Measurements from ENCODE around the gene JARID2.

GRCh38 chr6:15406452-15406851 is 160.6 kb downstream of the JARID2 start:
- TF ChIP-seq POLR2AphosphoS5 (IDR thresholded peaks at IDR 0.05; ENCODE audit: low read depth, low read length) (no peak), TAF1 (IDR thresholded peaks at IDR 0.05; ENCODE audit: borderline replicate concordance, insufficient read depth, low read length) (no peak), SIN3A (IDR thresholded peaks at IDR 0.05; ENCODE audit: borderline replicate concordance, insufficient read depth, low read length) (no peak)
- TF ChIP-seq, protein P1, sequence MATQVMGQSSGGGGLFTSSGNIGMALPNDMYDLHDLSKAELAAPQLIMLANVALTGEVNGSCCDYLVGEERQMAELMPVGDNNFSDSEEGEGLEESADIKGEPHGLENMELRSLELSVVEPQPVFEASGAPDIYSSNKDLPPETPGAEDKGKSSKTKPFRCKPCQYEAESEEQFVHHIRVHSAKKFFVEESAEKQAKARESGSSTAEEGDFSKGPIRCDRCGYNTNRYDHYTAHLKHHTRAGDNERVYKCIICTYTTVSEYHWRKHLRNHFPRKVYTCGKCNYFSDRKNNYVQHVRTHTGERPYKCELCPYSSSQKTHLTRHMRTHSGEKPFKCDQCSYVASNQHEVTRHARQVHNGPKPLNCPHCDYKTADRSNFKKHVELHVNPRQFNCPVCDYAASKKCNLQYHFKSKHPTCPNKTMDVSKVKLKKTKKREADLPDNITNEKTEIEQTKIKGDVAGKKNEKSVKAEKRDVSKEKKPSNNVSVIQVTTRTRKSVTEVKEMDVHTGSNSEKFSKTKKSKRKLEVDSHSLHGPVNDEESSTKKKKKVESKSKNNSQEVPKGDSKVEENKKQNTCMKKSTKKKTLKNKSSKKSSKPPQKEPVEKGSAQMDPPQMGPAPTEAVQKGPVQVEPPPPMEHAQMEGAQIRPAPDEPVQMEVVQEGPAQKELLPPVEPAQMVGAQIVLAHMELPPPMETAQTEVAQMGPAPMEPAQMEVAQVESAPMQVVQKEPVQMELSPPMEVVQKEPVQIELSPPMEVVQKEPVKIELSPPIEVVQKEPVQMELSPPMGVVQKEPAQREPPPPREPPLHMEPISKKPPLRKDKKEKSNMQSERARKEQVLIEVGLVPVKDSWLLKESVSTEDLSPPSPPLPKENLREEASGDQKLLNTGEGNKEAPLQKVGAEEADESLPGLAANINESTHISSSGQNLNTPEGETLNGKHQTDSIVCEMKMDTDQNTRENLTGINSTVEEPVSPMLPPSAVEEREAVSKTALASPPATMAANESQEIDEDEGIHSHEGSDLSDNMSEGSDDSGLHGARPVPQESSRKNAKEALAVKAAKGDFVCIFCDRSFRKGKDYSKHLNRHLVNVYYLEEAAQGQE (IDR thresholded peaks at IDR 0.05; ENCODE audit: insufficient read depth in 1 of 2, low read depth in 2 of 2, low read length in 2 of 2), result no peak
